Motor neuron (in vitro differentiated cells): Measurements from ENCODE around the gene HES6. TPM values are rescaled to one million over a fixed set of nuclear protein-coding genes. Genes with fewer than 3 reads are reported as not detected.

Experiments used
- ATAC-seq, 8 experiments: fragments of 200-7000 bp; cut with Tn5 transposase; replicated peaks in 6 of 8; 2 replicates each; pipeline ENCODE4 v1.8.0; 2021; ENCODE audit warnings: mild to moderate bottlenecking in 8 of 8, moderate library complexity in 8 of 8
- H3K27ac ChIP-seq, 2 donors: fragments of 250-450 bp; sonication (Bioruptor Pico); 2 replicates each; pipeline ENCODE4 v1.9.0; 2021; ENCODE audit warnings: antibody characterized with exemption in 2 of 2, mild to moderate bottlenecking in 2 of 2, moderate library complexity in 1 of 2
- H3K4me1 ChIP-seq, 2 donors: fragments of 250-450 bp; sonication (Bioruptor Pico); replicated peaks in 1 of 2; 2 replicates each; pipeline ENCODE4 v1.6.1; 2021; ENCODE audit warnings: antibody characterized with exemption in 2 of 2, mild to moderate bottlenecking in 2 of 2, moderate library complexity in 1 of 2
- H3K4me3 ChIP-seq, 5 donors: fragments of 250-450 bp; sonication (Bioruptor Pico); 2 replicates each; pipeline ENCODE4 v1.9.0; 2021; ENCODE audit warnings: antibody characterized with exemption in 5 of 5, mild to moderate bottlenecking in 5 of 5, moderate library complexity in 4 of 5
- WGBS, 10 experiments: fragments of 450-650 bp; shearing (Covaris generic); methylation state at CpG; one replicate each; pipeline ENCODE4 v1.0.0; 2022; 5-methylcytosine and 5-hydroxymethylcytosine counted together
- in situ Hi-C, 9 experiments: fragments of 400-800 bp; cut with MboI; loops; one replicate each; pipeline ENCODE4 v1.15.0; 2021; ENCODE audit warnings: low sequenced_read_pairs in 9 of 9, low pct_unique_long_range_greater_than_20kb in 2 of 9; ENCODE audit not compliant: unreplicated experiment in 9 of 9
- total RNA-seq, 8 experiments: library from RNA; unstranded; fragments of 300-600 nt; gene quantifications; 2 replicates each; pipeline versions ENCODE4 v1.2.3 to v1.2.4, GENCODE V29; 2022

The HES6 gene
- total RNA-seq, 8 experiments from 2014 or later, result 1.9 to 176 (median 29.6) TPM

DNA sequence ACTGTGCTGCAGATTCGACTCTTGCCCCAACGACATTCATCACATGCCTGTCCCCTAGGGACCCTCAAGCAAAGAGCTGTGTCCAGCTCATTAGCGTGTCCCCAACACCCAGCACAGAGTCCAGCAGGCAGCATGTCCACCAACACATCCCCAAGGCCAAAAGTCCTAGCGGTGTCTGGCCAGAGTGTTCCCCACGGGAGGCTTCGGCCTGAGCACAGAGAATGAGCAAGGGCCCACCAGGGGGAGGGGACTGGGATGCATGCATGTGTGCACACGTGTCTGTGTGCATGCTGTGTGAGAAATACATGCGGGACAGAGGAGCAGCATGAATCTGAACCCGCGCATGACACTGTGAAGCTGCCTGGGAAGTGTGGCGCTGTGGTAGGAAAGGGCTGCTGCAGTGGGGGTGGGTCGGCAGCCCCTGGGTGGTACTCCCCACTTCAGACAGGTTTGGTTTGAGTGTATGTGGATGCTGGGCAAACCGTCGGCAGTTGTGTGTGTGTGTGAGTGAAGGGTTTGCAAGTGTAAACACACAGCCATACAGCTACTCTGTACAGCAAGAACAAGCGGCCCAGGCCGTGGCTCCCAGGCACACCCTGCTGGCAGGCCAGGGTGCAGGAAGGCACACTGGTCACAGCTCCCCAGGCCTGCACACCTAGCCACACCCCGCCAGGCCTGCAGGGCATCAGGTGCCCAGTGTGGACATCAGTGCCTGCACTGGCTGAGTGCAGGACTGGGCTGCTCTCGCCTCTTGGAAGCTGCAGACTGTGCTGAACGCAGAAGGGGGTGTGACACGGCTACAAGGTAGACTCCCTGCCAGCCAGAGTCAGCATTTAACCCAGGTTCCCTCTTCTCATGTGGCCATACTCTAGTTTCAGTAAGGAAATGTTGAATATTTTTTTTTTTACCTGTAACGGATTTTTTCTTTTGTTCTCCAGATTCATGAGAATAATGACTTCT lies 19.5 kb upstream of the HES6 start:
- ATAC-seq, result peak in 4 of 8 experiments; percentile 15 to 54 (median 45)
- Histone ChIP-seq H3K27ac (peak overlapping the region in 1 of 2 donors; percentile 21), H3K4me1 (peaks cover 37 to 43% of the 10 kb centered on the region in 2 donors), H3K4me3 (no peak overlapping the region)
- WGBS, 10 experiments, result 72 to 100% (median 82%) methylated on average over 1 to 11 of the region's 21 CpGs
- in situ Hi-C loops, result loop anchor here in 7 of 9 experiments (25.0 kb wide), 1 partner anchor 397 kb away; the partner anchor contains the start of gene RAMP1 (in 7 of the 7)

GRCh38 chr2:238257786-238258700 lies 18.2 kb upstream of the HES6 start:
- in situ Hi-C loops, result loop anchor here in 7 of 9 experiments (25.0 kb wide), 1 partner anchor 396 kb away; the partner anchor contains the start of gene RAMP1 (in 7 of the 7)
- Histone ChIP-seq H3K4me1 (peaks cover 34 to 39% of the 10 kb centered on the region in 2 donors), H3K4me3 (no peak overlapping the region), H3K27ac (no peak overlapping the region)
- no peak for ATAC-seq
- 75 to 93% (median 86%) methylated on average over 5 to 12 of the region's 15 CpGs; no CpG with 5 or more reads in 4 of the 10 experiments for WGBS, 10 experiments

DNA sequence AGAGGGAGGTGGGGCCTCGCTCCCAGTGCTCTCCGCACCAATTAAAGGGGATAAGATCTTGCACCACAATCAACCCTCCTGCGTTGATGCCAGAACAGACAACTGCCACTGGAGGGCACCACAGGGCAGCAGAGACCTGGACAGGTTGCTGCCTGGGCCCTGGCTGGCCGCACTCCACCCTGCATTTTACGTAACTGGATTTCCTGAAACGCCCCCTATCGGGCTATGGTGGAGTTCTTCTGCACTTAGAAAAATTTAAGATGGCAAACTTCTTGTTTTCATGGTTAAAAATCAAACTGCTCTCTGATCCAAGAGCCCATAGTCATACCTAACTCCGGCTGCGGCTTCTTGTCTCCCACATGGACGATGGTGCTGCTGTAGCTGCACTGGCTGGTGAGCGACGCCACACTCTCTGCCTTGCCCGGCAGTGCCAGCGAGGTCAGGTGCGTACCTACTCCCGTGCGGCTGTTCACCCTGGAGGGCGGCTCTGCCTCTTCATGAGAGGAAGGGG lies 16.8 kb upstream of the HES6 start:
- Histone ChIP-seq H3K4me3 (no peak overlapping the region), H3K27ac (no peak overlapping the region), H3K4me1 (peaks cover 29 to 30% of the 10 kb centered on the region in 2 donors)
- ATAC-seq, result peak in 7 of 8 experiments; percentile 25 to 100 (median 77)
- in situ Hi-C loops, result loop anchor here in 7 of 9 experiments (25.0 kb wide), 1 partner anchor 394 kb away; the partner anchor contains the start of gene RAMP1 (in 7 of the 7)
- 20 to 93% (median 59%) methylated on average over 1 to 11 of the region's 18 CpGs; no CpG with 5 or more reads in 3 of the 10 experiments for WGBS, 10 experiments

DNA sequence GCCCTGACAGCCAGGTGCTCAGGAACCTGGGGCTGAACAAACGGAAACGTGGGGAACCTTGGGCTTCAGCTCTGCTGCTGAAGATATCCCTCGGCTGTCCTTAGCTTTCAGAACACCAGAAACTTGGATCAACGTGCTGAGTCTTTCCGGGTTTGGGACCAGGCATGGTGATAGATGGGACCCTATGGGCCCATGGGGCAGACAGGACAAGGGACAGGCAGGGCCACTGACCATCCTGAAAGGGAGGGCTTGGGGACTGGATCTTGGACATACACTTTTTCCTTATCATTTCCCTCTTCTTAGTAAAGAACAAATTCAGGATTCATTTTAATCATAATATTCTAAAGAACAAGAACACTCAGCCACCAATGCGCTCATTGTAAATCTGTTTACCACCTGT lies 16.3 kb upstream of the HES6 start:
- in situ Hi-C loops, result loop anchor here in 7 of 9 experiments (25.0 kb wide), 1 partner anchor 394 kb away; the partner anchor contains the start of gene RAMP1 (in 7 of the 7)
- Histone ChIP-seq H3K4me3 (no peak overlapping the region), H3K27ac (no peak overlapping the region), H3K4me1 (peaks cover 24% of the 10 kb centered on the region in 2 donors)
- no peak for ATAC-seq
- whole genome bisulfite sequencing, 10 experiments, result 88 to 100% (median 92%) methylated on average over 1 to 3 of the region's 6 CpGs; no CpG with 5 or more reads in 4 of the 10 experiments

DNA sequence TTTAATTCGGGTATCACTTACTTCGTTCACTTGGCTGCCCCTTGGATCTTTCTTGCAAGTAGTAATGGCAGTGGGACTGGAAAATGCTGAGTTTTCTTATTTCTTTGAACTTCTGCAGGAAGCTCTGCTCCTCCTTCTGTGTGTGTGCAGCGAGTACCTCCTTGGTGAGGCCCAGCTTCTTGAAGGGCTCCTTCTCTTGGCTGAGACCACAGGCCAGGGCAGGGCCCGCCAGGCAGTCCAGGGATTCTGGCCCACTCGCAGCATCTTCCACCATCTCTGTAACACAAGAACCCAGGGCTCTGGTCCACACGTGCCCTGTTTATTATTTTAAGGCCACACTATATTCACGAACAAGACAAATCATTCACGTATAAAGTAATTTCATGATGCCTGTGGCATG lies 15.8 kb upstream of the HES6 start:
- no peak for ATAC-seq
- peaks cover 19% of the 10 kb centered on the region in 2 donors for H3K4me1 ChIP-seq
- no peak overlapping the region for H3K4me3 ChIP-seq
- WGBS, 10 experiments, result 73 to 100% (median 96%) methylated on average over 2 to 8 of the region's 8 CpGs; no CpG with 5 or more reads in 1 of the 10 experiments
- H3K27ac ChIP-seq, result no peak overlapping the region
- in situ Hi-C loops, result loop anchor here in 7 of 9 experiments (25.0 kb wide), 1 partner anchor 393 kb away; the partner anchor contains the start of gene RAMP1 (in 7 of the 7)

GRCh38 chr2:238255151-238255551 lies 15.3 kb upstream of the HES6 start:
- in situ Hi-C loops, result loop anchor here in 7 of 9 experiments (25.0 kb wide), 1 partner anchor 393 kb away; the partner anchor contains the start of gene RAMP1 (in 7 of the 7)
- 80 to 100% (median 96%) methylated on average over 2 to 5 of the region's 6 CpGs; no CpG with 5 or more reads in 5 of the 10 experiments for WGBS, 10 experiments
- Histone ChIP-seq H3K27ac (no peak overlapping the region), H3K4me1 (peaks cover 18 to 19% of the 10 kb centered on the region in 2 donors), H3K4me3 (no peak overlapping the region)
- ATAC-seq, result no peak

DNA sequence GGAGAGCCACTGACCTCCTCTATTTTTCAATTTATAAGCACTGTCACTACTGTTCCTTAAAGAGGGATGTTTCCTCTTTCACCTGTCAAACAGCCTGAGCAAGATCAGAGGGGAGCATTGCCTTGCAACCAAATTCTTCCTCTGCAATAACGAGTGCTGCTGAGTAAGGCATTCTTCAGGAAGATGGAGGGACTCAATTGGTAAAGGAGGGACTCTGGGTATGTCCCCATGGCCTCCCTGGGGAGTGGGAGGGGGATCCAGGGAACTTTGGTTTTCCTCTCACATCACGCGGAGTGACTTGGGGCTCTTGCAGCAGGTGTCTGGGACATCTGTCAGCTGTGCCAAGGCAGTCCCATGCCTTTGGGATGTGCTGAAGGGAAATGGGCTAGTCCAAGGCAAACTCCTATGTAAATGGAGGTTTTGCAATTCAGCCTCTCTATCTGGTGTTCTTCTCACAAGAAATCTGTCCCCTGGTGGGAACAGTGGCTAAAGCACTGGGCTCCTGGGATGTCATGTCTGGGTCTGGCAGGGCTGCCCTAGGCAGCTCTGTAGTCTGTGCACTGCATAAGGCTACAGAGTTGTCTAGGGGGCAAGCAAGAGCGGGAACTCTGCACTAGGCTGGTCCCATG lies 14.4 kb upstream of the HES6 start:
- Histone ChIP-seq H3K4me1 (peaks cover 12 to 14% of the 10 kb centered on the region in 2 donors), H3K4me3 (no peak overlapping the region), H3K27ac (no peak overlapping the region)
- peak in 2 of 8 experiments; percentile 80 to 83 for ATAC-seq
- 17 to 100% (median 37%) methylated on average over 1 to 4 of the region's 4 CpGs; no CpG with 5 or more reads in 2 of the 10 experiments for WGBS, 10 experiments
- in situ Hi-C loops, result loop anchor here in 7 of 9 experiments (25.0 kb wide), 1 partner anchor 392 kb away; the partner anchor contains the start of gene RAMP1 (in 7 of the 7)

GRCh38 chr2:238252766-238253630 lies 13.2 kb upstream of the HES6 start:
- WGBS, 10 experiments, result 85 to 100% (median 100%) methylated on average over 1 to 8 of the region's 35 CpGs; no CpG with 5 or more reads in 2 of the 10 experiments
- H3K4me1 ChIP-seq, result peaks cover 3 to 5% of the 10 kb centered on the region in 2 donors
- H3K4me3 ChIP-seq, result no peak overlapping the region
- H3K27ac ChIP-seq, result no peak overlapping the region
- in situ Hi-C loops, result loop anchor here in 7 of 9 experiments (25.0 kb wide), 1 partner anchor 391 kb away; the partner anchor contains the start of gene RAMP1 (in 7 of the 7)
- ATAC-seq, result no peak

DNA sequence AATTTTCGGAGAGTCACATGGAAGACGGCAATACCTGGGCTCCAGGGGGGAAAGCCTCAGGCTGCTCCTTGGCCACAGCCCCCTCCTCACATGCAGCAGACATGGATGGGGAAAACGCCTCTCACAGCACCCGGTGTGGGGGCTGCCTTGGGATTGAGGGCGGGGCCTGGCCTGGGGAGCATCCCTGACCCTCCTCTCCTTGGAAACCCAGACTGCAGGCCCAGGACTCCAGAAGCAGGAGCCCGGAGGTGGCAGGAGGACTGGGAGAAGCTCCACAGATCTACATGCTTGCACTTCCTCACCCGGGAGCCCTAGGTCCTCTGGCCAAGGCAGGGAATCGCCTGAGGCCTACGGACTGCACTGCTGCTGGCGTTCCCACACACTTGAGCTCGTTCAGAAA lies 12.1 kb upstream of the HES6 start:
- in situ Hi-C loops, result loop anchor here in 7 of 9 experiments (25.0 kb wide), 1 partner anchor 390 kb away; the partner anchor contains the start of gene RAMP1 (in 7 of the 7)
- WGBS, 10 experiments, result 86 to 91% (median 88%) methylated on average over 2 to 6 of the region's 11 CpGs; no CpG with 5 or more reads in 7 of the 10 experiments
- peaks cover 3 to 5% of the 10 kb centered on the region in 2 donors for H3K4me1 ChIP-seq
- no peak for ATAC-seq
- no peak overlapping the region for H3K27ac ChIP-seq
- no peak overlapping the region for H3K4me3 ChIP-seq

DNA sequence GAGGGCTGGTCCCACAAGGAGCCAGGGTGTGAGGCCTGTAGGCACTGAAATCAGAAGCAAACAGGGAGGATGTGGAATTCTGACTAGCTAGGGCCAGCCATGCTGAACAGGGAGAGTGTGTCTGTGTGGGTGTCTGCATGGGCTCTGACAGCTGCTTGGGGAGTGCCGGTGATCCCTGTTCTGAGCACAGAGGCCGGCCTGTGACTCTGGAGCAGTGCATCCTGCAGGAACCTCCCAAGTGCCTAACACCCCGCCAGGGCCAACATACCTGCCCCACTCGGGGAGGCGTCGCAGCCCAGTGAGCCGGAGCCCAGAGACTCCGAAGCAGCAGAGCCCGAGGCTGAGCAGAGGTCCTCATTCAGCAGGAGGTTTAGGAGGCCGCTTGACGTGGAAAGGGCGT lies 11.5 kb upstream of the HES6 start:
- Histone ChIP-seq H3K4me1 (peaks cover 3 to 5% of the 10 kb centered on the region in 2 donors), H3K4me3 (no peak overlapping the region), H3K27ac (no peak overlapping the region)
- no peak for ATAC-seq
- in situ Hi-C loops, result loop anchor here in 7 of 9 experiments (25.0 kb wide), 1 partner anchor 389 kb away; the partner anchor contains the start of gene RAMP1 (in 7 of the 7)
- WGBS, 10 experiments, result 80 to 100% (median 92%) methylated on average over 1 to 10 of the region's 12 CpGs; no CpG with 5 or more reads in 5 of the 10 experiments
